ENCODE results near the gene SLC1A1. TPM values are rescaled to one million over a fixed set of nuclear protein-coding genes. Genes with fewer than 3 reads are reported as not detected.

SLC1A1 gene
- total RNA-seq, 1 donor from 2014 or later: 52.7 TPM

- no peak for TF ChIP-seq CTCF (IDR thresholded peaks at IDR 0.05)
Measured at GRCh38 chr9:4574657-4575243, 84.5 kb downstream of the SLC1A1 start.

GRCh38 chr9:4575997-4576396, 85.7 kb downstream of the SLC1A1 start:
- no peak for TF ChIP-seq CTCF (IDR thresholded peaks at IDR 0.05)
- H3K4me1 ChIP-seq: no peaks in the 10 kb centered on the region
- ATAC-seq (no peak), DNase-seq (no peak)
- H3K4me3 ChIP-seq: no peak overlapping the region
- intact Hi-C loops (cut with DNase I): no loop called here
- H3K36me3 ChIP-seq: peaks cover 21% of the 10 kb centered on the region
- no peaks in the 10 kb centered on the region for H3K9me3 ChIP-seq
- no peaks in the 10 kb centered on the region for H3K27me3 ChIP-seq
- no peak overlapping the region for H3K27ac ChIP-seq

More at GRCh38 chr9:4574657-4575243, 84.5 kb downstream of the SLC1A1 start:
- H3K4me3 ChIP-seq: no peak overlapping the region
- no peak for DNase-seq
- no peaks in the 10 kb centered on the region for H3K9me3 ChIP-seq
- H3K4me1 ChIP-seq: no peaks in the 10 kb centered on the region
- no peaks in the 10 kb centered on the region for H3K27me3 ChIP-seq
- H3K27ac ChIP-seq: no peak overlapping the region
- intact Hi-C loops (cut with DNase I): no loop called here
- H3K36me3 ChIP-seq: peaks cover 21% of the 10 kb centered on the region
- no peak for ATAC-seq

GRCh38 chr9:4576448-4576847, 86.2 kb downstream of the SLC1A1 start:
- Histone ChIP-seq H3K4me3 (no peak overlapping the region), H3K9me3 (no peaks in the 10 kb centered on the region), H3K36me3 (peaks cover 21% of the 10 kb centered on the region), H3K27ac (no peak overlapping the region), H3K27me3 (no peaks in the 10 kb centered on the region), H3K4me1 (no peaks in the 10 kb centered on the region)
- no peak for TF ChIP-seq CTCF (IDR thresholded peaks at IDR 0.05)
- DNase-seq (no peak), ATAC-seq (no peak)
- intact Hi-C loops (cut with DNase I): no loop called here

GRCh38 chr9:4579001-4579400, 88.7 kb downstream of the SLC1A1 start:
- Histone ChIP-seq H3K9me3 (no peaks in the 10 kb centered on the region), H3K27ac (no peak overlapping the region), H3K27me3 (no peaks in the 10 kb centered on the region), H3K4me1 (no peaks in the 10 kb centered on the region), H3K36me3 (peaks cover 21% of the 10 kb centered on the region), H3K4me3 (no peak overlapping the region)
- DNase-seq: no peak
- TF ChIP-seq CTCF (IDR thresholded peaks at IDR 0.05): no peak
- no peak for ATAC-seq
- intact Hi-C loops (cut with DNase I): no loop called here

GRCh38 chr9:4581035-4581760, 90.9 kb downstream of the SLC1A1 start:
- no peak for DNase-seq
- H3K27ac ChIP-seq: no peak overlapping the region
- no peaks in the 10 kb centered on the region for H3K9me3 ChIP-seq
- TF ChIP-seq CTCF (IDR thresholded peaks at IDR 0.05): no peak
- no peaks in the 10 kb centered on the region for H3K4me1 ChIP-seq
- no peaks in the 10 kb centered on the region for H3K27me3 ChIP-seq
- no peak for ATAC-seq
- H3K36me3 ChIP-seq: peaks cover 17% of the 10 kb centered on the region
- intact Hi-C loops (cut with DNase I): no loop called here
- no peak overlapping the region for H3K4me3 ChIP-seq

All from upper lobe of right lung (tissue), 1 donor.